GM10266 (cell line): Measurements from ENCODE around the gene FGD2.
A peak's percentile ranks its signal among the peaks of the same experiment; 100 is the strongest.

ENCODE experiments used
- DNase-seq: peaks from one replicate; pipeline ENCODE4 v3.0.0; 2012; ENCODE audit errors: extremely low spot score
- CTCF ChIP-seq: IDR thresholded peaks from 2 replicates; pipeline ENCODE4 v1.5.1; 2012; ENCODE audit warnings: mild to moderate bottlenecking, low read depth; ENCODE audit not compliant: control insufficient read depth, insufficient read depth; ENCODE audit errors: missing control alignments

The FGD2 gene

GRCh38 chr6:36978421-36979346 is 26.8 kb upstream of the FGD2 start:
- DNase-seq = no peak
- no peak for TF ChIP-seq CTCF

- peak; percentile 39 for TF ChIP-seq CTCF
- DNase-seq = no peak
These were observed 26.1 kb upstream of the FGD2 start for GRCh38 chr6:36979347-36979742.

GRCh38 chr6:36980129-36980528 is 25.3 kb upstream of the FGD2 start:
- DNase-seq = no peak
- no peak for TF ChIP-seq CTCF

GRCh38 chr6:36980876-36981619 is 24.4 kb upstream of the FGD2 start:
- DNase-seq = no peak
- no peak for TF ChIP-seq CTCF

GRCh38 chr6:36983538-36983937 is 21.9 kb upstream of the FGD2 start:
- DNase-seq = no peak
- TF ChIP-seq CTCF = no peak

- DNase-seq = peak; percentile 56
- TF ChIP-seq CTCF = no peak
These were observed 20.7 kb upstream of the FGD2 start for GRCh38 chr6:36984581-36985416.
